ENCODE measurements around the gene SH3D21. TPM values are rescaled to one million over a fixed set of nuclear protein-coding genes. Genes with fewer than 3 reads are reported as not detected.

The SH3D21 gene
- total RNA-seq, 2 donors from 2014 or later = 14.7 to 15.5 TPM

- peaks cover 3% of the 10 kb centered on the region for H3K4me1 ChIP-seq (ENCODE audit: control insufficient read depth, insufficient read depth, low read length)
- Mint-ChIP-seq H3K4me1 (peaks cover 11% of the 10 kb centered on the region), H3K27me3 (ENCODE audit: insufficient read depth) (peaks cover 28% of the 10 kb centered on the region), H3K9me3 (no peaks in the 10 kb centered on the region), H3K4me3 (no peak overlapping the region), H3K36me3 (ENCODE audit: low read depth) (no peaks in the 10 kb centered on the region), H3K27ac (no peak overlapping the region)
- no peak overlapping the region for H3K27ac ChIP-seq (ENCODE audit: low read depth, low read length)
- no peaks in the 10 kb centered on the region for H3K36me3 ChIP-seq (ENCODE audit: control insufficient read depth, insufficient read depth, low read length)
- no peak overlapping the region for H3K9ac ChIP-seq (ENCODE audit: extremely low read depth, low read length, poor library complexity, severe bottlenecking)
- peaks cover 10% of the 10 kb centered on the region for H3K27me3 ChIP-seq (ENCODE audit: control insufficient read depth, insufficient read depth, low read length, poor library complexity, severe bottlenecking)
- H3K9me3 ChIP-seq (ENCODE audit: control insufficient read depth, low read length) = no peaks in the 10 kb centered on the region
- no peak for TF ChIP-seq CTCF (conservative IDR thresholded peaks at IDR 0.05)
- WGBS, 2 experiments (ENCODE audit: insufficient coverage in 1 of 2, insufficient read length in 1 of 2) = 95 to 96% methylated on average over 4 to 6 of the region's 6 CpGs
- H3K4me3 ChIP-seq (ENCODE audit: low read length) = no peak overlapping the region
- no peak for DNase-seq
Measured at GRCh38 chr1:36326499-36326898, 20.3 kb downstream of the SH3D21 start.

GRCh38 chr1:36327421-36328087 is 21.4 kb downstream of the SH3D21 start:
- no peak for DNase-seq
- Mint-ChIP-seq H3K9me3 (no peaks in the 10 kb centered on the region), H3K4me1 (peaks cover 11% of the 10 kb centered on the region), H3K4me3 (no peak overlapping the region), H3K27me3 (ENCODE audit: insufficient read depth) (peaks cover 32% of the 10 kb centered on the region), H3K27ac (no peak overlapping the region), H3K36me3 (ENCODE audit: low read depth) (no peaks in the 10 kb centered on the region)
- H3K9me3 ChIP-seq (ENCODE audit: control insufficient read depth, low read length) = no peaks in the 10 kb centered on the region
- H3K27ac ChIP-seq (ENCODE audit: low read depth, low read length) = no peak overlapping the region
- H3K4me3 ChIP-seq (ENCODE audit: low read length) = no peak overlapping the region
- peaks cover 12% of the 10 kb centered on the region for H3K27me3 ChIP-seq (ENCODE audit: control insufficient read depth, insufficient read depth, low read length, poor library complexity, severe bottlenecking)
- H3K36me3 ChIP-seq (ENCODE audit: control insufficient read depth, insufficient read depth, low read length) = no peaks in the 10 kb centered on the region
- no peak overlapping the region for H3K9ac ChIP-seq (ENCODE audit: extremely low read depth, low read length, poor library complexity, severe bottlenecking)
- H3K4me1 ChIP-seq (ENCODE audit: control insufficient read depth, insufficient read depth, low read length) = peaks cover 3% of the 10 kb centered on the region
- TF ChIP-seq CTCF (conservative IDR thresholded peaks at IDR 0.05) = no peak
- 95 to 100% methylated on average over 5 to 9 of the region's 9 CpGs for WGBS, 2 experiments (ENCODE audit: insufficient coverage in 1 of 2, insufficient read length in 1 of 2)

GRCh38 chr1:36328088-36328480 is 21.9 kb downstream of the SH3D21 start:
- peaks cover 3% of the 10 kb centered on the region for H3K4me1 ChIP-seq (ENCODE audit: control insufficient read depth, insufficient read depth, low read length)
- Mint-ChIP-seq H3K4me3 (no peak overlapping the region), H3K9me3 (no peaks in the 10 kb centered on the region), H3K4me1 (peaks cover 11% of the 10 kb centered on the region), H3K36me3 (ENCODE audit: low read depth) (no peaks in the 10 kb centered on the region), H3K27me3 (ENCODE audit: insufficient read depth) (peaks cover 31% of the 10 kb centered on the region), H3K27ac (no peak overlapping the region)
- DNase-seq = no peak
- no peak overlapping the region for H3K4me3 ChIP-seq (ENCODE audit: low read length)
- H3K27me3 ChIP-seq (ENCODE audit: control insufficient read depth, insufficient read depth, low read length, poor library complexity, severe bottlenecking) = peaks cover 8% of the 10 kb centered on the region
- no peak for TF ChIP-seq CTCF (conservative IDR thresholded peaks at IDR 0.05)
- no peaks in the 10 kb centered on the region for H3K9me3 ChIP-seq (ENCODE audit: control insufficient read depth, low read length)
- WGBS, 2 experiments (ENCODE audit: insufficient coverage in 1 of 2, insufficient read length in 1 of 2) = 88 to 92% methylated on average over 3 to 6 of the region's 6 CpGs
- H3K36me3 ChIP-seq (ENCODE audit: control insufficient read depth, insufficient read depth, low read length) = no peaks in the 10 kb centered on the region
- no peak overlapping the region for H3K9ac ChIP-seq (ENCODE audit: extremely low read depth, low read length, poor library complexity, severe bottlenecking)
- no peak overlapping the region for H3K27ac ChIP-seq (ENCODE audit: low read depth, low read length)
